Measurements from ENCODE around the gene MYO1C.

MYO1C gene

GRCh38 chr17:1497831-1498230, 5.3 kb upstream of the MYO1C start:
- no peak for TF ChIP-seq RAD21 (IDR thresholded peaks at IDR 0.05; ENCODE audit: low read depth)
- no peak for TF ChIP-seq EGR1 (IDR thresholded peaks at IDR 0.05)
- no peak for TF ChIP-seq CREB1 (IDR thresholded peaks at IDR 0.05; ENCODE audit: low read depth)

DNA sequence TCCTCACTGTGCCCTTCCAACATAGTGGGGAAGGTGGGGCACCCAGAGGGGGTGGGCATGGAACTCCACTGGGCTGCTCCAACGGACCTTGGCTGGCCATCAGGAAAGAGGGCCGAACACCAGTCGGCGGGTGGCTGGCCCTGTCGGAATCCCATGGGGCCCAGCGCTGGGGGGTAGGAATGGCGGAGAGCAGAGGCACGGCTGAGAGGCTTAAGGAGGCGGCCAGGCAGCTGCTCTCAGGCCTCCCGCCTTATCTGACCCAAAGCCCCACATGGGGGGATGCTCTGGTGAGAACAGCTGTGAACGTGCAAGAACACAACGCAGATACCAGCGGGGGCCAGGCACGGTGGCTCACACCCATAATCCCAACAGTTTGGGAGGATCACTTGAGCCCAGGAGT, 4.4 kb upstream of the MYO1C start:
- no peak for TF ChIP-seq NFIC (IDR thresholded peaks at IDR 0.05)
- TF ChIP-seq EGR1 (IDR thresholded peaks at IDR 0.05) = no peak
- TF ChIP-seq USF1 (IDR thresholded peaks at IDR 0.05) = no peak
- no peak for TF ChIP-seq CREB1 (IDR thresholded peaks at IDR 0.05; ENCODE audit: low read depth)
- no peak for TF ChIP-seq CEBPB (IDR thresholded peaks at IDR 0.05)
- no peak for TF ChIP-seq EP300 (IDR thresholded peaks at IDR 0.05; ENCODE audit: borderline replicate concordance)
- no peak for TF ChIP-seq FOXM1 (IDR thresholded peaks at IDR 0.05; ENCODE audit: borderline replicate concordance, low read depth)
- TF ChIP-seq TCF12 (IDR thresholded peaks at IDR 0.05; ENCODE audit: low read depth) = no peak
- TF ChIP-seq, protein P1, sequence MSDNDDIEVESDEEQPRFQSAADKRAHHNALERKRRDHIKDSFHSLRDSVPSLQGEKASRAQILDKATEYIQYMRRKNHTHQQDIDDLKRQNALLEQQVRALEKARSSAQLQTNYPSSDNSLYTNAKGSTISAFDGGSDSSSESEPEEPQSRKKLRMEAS (IDR thresholded peaks at IDR 0.05) = no peak
- no peak for TF ChIP-seq RAD21 (IDR thresholded peaks at IDR 0.05; ENCODE audit: low read depth)
- TF ChIP-seq REST (IDR thresholded peaks at IDR 0.05; ENCODE audit: low read depth) = no peak
- TF ChIP-seq ZBTB7A (IDR thresholded peaks at IDR 0.05; ENCODE audit: low read depth) = no peak
- TF ChIP-seq TEAD4 (IDR thresholded peaks at IDR 0.05) = no peak
- no peak for TF ChIP-seq YY1 (IDR thresholded peaks at IDR 0.05; ENCODE audit: low read depth)
- no peak for TF ChIP-seq TAF1 (IDR thresholded peaks at IDR 0.05; ENCODE audit: low read depth)

GRCh38 chr17:1495265-1495989, 2.9 kb upstream of the MYO1C start:
- no peak for TF ChIP-seq TAF1 (IDR thresholded peaks at IDR 0.05; ENCODE audit: low read depth)
- TF ChIP-seq TEAD4 (IDR thresholded peaks at IDR 0.05) = 0 out of 2 replicates have a peak, but pooled peaks have one; percentile 45
- TF ChIP-seq NFIC (IDR thresholded peaks at IDR 0.05) = peak; percentile 43; the same call in 1 of the 2 replicates

GRCh38 chr17:1494736-1495253, 2.3 kb upstream of the MYO1C start:
- TF ChIP-seq USF1 (IDR thresholded peaks at IDR 0.05) (no peak), CEBPB (IDR thresholded peaks at IDR 0.05) (no peak), TCF12 (IDR thresholded peaks at IDR 0.05; ENCODE audit: low read depth) (no peak), TAF1 (IDR thresholded peaks at IDR 0.05; ENCODE audit: low read depth) (no peak), EP300 (IDR thresholded peaks at IDR 0.05; ENCODE audit: borderline replicate concordance) (no peak), NFIC (IDR thresholded peaks at IDR 0.05) (no peak), ZBTB7A (IDR thresholded peaks at IDR 0.05; ENCODE audit: low read depth) (no peak), YY1 (IDR thresholded peaks at IDR 0.05; ENCODE audit: low read depth) (no peak), CREB1 (IDR thresholded peaks at IDR 0.05; ENCODE audit: low read depth) (no peak), RAD21 (IDR thresholded peaks at IDR 0.05; ENCODE audit: low read depth) (no peak), REST (IDR thresholded peaks at IDR 0.05; ENCODE audit: low read depth) (no peak), TEAD4 (IDR thresholded peaks at IDR 0.05) (no peak), EGR1 (IDR thresholded peaks at IDR 0.05) (no peak), FOXM1 (IDR thresholded peaks at IDR 0.05; ENCODE audit: borderline replicate concordance, low read depth) (no peak)
- TF ChIP-seq, protein P1 (IDR thresholded peaks at IDR 0.05) = no peak

GRCh38 chr17:1494203-1494602, 1.7 kb upstream of the MYO1C start:
- TF ChIP-seq FOXM1 (IDR thresholded peaks at IDR 0.05; ENCODE audit: borderline replicate concordance, low read depth) (no peak), EGR1 (IDR thresholded peaks at IDR 0.05) (no peak), REST (IDR thresholded peaks at IDR 0.05; ENCODE audit: low read depth) (no peak), CREB1 (IDR thresholded peaks at IDR 0.05; ENCODE audit: low read depth) (no peak), YY1 (IDR thresholded peaks at IDR 0.05; ENCODE audit: low read depth) (no peak), TEAD4 (IDR thresholded peaks at IDR 0.05) (no peak), TCF12 (IDR thresholded peaks at IDR 0.05; ENCODE audit: low read depth) (no peak), USF1 (IDR thresholded peaks at IDR 0.05) (no peak), CEBPB (IDR thresholded peaks at IDR 0.05) (no peak), RAD21 (IDR thresholded peaks at IDR 0.05; ENCODE audit: low read depth) (no peak), EP300 (IDR thresholded peaks at IDR 0.05; ENCODE audit: borderline replicate concordance) (no peak)
